NCI-H1694 treated with DMSO at 0.1 percent for 48 hours (cell line): ENCODE data around the gene PNO1.
A peak's percentile ranks its signal among the peaks of the same experiment; 100 is the strongest.
"Not testable (repeated sequence)": the region's sequence is repeated elsewhere in the genome, so short reads cannot be mapped to it uniquely, and the experiment has no call there.

Source experiments
- DNase-seq: peaks from one replicate; lab custom pipeline; 2025; lab: John Stamatoyannopoulos, UW

Gene PNO1

DNA sequence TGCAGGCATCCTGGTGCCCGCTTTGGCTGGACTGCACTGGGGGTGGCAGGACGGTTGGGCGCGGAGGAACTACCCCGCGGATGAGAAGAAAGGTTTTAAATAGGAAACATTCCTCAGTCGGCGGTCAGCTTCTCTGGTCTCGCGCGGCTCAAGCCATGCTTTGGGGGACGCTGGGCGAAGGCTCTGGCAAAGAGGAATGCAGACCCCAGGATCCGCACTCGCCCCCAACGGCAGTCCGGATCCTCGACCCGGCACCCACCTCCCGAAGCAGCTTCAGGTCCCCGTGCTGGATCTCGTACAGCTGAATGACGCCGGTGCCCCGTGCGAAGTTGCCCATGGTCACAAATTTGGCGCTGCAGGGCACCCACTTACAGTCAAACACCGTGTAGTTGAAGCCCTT is 686 bp upstream of the PNO1 start:
- no peak for DNase-seq

DNA sequence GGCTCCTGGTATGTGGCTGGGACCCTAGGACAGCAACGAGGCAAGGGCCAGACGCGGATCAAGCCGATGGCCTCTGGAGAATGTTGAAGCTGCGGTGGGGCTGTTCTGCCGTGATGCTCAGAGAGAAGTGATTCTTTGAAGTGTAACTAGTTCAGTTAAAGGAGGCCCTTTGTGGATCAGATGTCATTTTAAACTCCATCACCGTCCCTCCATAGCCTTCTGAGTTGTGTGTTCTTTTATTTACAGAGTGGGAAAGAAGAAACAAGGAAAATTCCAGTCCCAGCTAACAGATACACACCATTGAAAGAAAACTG is 403 bp downstream of the PNO1 start:
- no peak for DNase-seq

DNA sequence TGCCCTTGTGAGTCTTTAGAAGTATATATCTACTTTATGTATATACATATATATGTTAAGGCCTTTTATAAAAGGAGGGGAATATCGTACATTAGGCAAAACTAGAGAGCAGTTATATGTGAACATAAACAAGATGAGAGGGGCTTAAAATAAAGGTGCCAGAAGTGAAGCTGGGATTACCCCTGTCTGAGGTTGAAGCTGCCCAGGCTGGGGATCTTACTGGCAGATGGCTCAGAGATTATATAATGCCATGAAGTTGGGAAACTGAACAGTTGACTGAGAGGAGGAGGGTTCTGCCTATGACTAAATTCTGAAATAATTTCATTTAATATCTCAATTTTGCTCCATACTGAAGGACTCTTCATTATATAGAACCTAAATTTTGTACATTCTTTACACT is 6.0 kb downstream of the PNO1 start:
- no peak for DNase-seq

DNA sequence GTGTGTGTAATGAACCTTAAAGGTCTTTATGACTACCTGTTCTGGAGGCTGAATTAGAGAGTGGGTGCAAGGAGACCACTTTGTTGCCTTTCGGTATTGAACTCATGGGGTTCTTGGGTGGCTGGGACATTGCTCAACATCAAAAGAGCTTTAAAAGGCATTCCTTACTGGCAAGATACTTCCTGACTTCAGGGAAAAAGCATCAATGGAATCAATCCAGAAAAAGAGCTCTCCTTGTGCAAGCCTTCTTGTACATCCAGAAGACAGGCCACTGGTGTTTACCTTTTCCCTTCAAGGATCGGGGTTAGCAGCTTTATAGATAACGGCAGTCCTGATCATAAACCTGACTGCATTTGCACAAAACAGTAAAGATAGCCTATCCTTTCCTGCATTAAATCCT is 9.5 kb downstream of the PNO1 start:
- DNase-seq, result no peak

DNA sequence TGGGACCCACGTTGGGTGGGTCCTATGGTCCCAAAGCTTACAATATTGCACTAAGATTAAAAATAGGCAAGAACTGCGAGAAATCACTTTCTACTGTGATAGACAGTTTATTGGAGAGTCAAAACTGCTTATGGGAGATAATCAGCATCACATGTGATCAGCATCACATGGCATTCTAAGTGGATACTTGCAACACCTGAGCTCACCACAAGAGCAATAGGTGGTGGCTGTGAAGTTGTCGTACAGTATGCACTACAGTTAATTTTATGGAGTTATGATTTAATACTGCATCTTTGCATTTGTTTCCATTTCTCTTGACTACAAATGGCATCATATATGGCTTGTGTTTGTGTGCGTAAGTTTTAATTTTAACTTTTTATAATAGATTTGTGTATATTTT is 11.6 kb downstream of the PNO1 start:
- no peak for DNase-seq

DNA sequence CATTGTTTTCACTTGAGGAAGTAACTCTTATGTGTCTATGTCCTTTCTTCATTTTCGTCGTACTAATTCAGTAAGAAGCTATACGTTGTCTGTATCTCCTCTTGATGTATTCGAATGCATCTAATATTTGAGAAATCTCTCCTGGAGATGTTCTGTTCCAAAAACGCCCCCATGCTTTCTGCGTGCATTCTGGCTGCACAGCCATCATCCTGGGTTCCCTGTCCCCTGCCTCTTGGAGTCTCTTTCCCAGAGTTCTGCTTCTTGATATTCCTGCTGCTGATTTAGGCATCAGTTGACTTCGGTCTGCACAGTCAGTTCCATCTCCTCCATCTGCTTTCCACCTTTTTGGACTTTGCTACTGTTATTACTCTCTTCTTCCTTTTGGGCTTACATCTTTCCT is 13.5 kb downstream of the PNO1 start:
- no peak for DNase-seq

DNA sequence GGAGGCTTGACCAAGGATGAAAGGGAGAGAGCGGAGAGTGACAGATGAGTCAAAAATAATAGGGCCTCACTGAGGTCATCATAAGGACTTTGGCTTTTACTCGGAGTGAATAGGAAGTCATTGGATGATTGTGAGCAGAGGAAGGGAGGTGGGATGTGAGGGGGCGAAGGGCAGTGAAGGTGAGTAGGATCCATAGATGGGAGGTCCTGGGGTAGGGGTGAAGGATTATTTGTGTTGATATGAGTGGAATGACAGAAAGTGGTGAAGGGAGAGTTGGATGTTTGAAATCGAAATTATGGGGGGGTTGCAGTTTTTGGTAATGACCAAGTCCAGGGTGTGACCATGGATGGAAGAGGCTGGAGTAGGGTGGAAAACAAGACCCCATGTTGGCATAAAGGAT is 14.0 kb downstream of the PNO1 start:
- no peak for DNase-seq

DNA sequence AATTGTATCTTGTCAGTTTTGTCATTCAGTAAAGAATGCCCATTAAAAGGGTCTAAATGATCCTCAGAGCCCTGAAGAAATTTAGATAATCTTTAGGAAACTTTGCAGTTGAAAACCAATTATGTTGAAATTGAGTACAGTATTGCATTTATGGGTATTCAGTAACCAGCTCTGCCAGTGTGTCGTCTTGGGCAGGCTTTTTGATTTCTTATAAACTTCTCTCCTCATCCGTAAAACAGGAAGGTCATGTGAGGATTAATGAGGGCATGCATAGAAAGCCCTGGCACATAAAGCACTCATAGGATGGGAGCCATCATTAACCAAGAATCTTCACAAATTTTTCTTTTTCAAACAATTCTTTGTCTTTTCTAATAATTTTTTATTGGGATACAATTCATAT is 14.8 kb downstream of the PNO1 start:
- no peak for DNase-seq

DNA sequence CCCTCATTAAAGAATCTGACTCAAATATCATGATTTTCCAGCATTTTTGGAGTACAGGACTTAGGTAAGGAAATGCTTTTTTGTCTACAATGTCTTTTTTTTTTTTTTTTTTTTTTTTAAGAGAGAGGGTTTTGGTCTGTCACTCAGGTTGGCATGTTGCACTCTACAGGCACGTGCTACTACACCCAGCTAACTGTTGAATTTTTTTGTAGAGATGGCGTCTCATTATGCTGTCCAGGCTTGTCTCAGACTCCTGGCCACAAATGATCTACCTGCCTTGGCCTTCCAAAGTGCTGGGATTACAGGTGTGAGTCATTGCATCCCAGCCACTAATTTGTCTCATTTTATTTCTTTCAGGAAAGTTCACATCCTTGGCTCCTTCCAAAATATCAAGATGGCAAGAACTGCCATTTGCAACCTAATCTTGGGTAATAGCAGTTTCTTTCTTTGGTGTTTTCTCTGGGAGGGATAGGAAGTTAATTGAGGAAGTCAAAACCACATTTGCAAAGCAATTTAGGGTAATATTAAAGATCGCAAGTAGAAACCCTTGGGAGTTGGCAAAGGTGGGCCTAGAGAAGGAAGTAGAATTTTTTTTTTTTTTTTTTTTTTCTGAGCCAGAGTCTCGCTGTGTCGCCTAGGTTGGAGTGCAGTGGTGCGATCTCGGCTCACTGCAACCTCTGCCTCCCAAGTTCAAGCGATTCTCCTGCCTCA is 15.5 kb downstream of the PNO1 start:
- no peak for DNase-seq

DNA sequence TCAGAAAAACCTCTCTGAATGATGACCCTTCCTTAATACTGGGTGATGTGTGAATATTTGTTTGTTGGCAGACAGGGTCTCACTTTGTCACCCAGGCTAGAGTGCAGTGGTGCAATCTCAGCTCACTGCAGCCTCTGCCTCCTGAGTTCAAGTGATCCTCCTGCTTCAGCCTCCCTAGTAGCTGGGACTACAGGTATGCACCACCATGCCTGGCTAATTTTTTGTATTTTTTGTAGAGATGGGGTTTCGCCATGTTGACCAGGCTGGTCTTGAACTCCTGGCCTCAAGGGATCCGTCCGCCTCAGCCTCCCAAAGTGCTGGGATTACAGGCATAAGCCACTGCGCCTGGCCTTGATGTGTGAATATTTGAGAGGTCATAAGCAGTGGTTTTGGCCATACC is 17.5 kb downstream of the PNO1 start:
- DNase-seq, result not testable (repeated sequence)

DNA sequence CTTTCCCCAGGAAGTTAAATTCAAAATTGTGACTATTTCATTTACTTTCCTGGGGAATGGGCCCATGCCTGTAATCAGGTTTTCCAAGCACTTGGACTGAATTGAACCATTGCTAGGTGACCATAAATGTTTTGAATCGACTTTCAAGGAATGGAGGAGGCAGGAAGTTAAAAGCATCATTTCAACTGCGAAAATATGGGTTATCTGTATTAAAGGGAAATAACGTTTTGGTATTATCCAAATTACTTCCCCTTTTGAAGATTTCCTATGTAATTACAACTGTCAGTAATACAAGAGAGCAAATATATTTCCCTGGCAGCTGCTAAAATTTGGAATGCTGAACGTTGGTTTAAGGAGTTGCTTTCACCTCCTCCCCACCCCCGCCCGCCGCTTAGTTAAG is 19.0 kb downstream of the PNO1 start:
- DNase-seq, result no peak

DNA sequence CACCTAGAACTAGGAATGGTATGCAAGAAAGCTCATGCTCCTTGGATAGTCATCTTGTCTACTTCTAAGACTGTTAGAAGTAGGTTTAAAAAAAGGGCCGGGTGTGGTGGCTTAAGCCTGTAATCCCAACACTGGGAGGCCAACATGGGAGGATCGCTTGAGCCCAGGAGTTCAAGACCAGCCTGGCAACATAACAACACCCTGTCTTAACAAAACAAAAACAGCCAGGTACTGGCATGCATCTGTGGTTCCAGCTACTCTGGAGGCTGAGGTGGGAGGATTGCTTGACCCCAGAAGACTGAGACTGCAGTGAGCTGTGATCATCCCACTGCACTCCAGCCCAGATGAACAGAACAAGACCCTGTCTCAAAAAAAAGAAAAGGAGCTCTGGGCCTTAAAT is 19.9 kb downstream of the PNO1 start:
- DNase-seq, result no peak

DNA sequence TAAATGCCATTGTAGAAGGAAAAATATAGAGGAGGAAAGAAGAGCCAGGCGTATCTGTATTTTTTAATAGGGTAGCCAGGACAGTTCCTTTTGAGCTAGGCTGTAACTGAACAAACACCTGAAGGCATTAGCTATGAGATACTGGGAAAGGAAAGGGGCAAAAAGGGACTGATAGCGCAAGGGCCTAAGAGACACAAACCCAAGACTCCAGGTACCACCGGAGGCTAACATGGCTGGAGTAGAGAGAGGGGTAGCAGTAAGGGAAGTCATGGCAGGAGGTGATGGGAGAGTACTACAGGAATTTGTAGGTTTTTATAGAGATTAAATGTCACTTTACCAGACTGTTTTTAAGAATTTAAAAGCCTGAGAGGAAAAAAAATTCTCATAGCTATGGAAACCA is 20.7 kb downstream of the PNO1 start:
- DNase-seq, result no peak

DNA sequence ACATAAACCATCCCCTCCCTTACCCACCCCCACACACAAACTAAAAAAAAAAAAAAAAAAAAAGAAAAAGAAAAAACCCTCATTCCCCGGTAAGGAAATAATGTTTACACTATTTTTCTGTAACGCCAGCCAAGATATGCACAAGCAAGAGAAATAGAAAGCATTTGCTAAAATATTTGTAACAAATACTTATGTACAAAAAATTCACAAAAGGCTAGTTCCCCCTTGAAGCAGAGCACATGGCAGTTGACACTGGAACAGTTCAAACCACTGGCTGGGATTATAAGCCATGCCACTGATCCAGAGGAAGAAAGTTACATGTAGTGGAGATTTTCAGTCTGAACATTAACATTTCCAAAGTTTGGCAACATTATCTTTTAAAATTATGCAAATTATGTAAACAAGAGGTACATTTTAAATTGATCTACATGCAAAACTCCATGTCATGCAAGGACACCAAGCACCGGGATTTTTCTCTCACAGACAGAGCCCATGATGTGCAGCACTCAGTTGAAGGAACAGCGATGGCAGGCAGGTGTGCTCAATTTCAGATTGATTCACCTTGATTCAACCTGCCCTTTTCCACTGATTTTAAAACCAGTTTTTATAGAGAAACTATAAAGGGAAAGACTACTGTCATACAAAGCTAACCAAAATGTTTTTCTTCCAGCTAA is 21.4 kb downstream of the PNO1 start:
- no peak for DNase-seq

DNA sequence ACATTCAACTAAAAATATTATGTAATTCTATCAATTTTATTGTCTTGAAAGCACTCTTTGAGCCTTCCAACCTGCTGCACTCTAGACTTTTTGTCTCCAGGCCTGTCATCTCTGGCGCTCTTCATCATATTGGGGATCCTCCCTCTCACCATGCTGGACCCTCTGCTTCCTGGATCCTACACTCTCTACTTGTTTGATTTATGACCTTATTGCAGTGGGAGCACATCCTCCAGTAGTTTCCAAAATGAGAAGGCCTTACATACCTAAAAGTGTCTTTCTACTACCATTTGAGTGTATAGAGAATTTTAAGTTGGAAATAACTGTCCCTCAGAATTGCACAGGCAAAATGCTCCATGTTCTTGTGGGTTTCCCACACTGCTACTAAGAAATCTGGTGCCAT is 25.2 kb downstream of the PNO1 start:
- DNase-seq, result no peak

DNA sequence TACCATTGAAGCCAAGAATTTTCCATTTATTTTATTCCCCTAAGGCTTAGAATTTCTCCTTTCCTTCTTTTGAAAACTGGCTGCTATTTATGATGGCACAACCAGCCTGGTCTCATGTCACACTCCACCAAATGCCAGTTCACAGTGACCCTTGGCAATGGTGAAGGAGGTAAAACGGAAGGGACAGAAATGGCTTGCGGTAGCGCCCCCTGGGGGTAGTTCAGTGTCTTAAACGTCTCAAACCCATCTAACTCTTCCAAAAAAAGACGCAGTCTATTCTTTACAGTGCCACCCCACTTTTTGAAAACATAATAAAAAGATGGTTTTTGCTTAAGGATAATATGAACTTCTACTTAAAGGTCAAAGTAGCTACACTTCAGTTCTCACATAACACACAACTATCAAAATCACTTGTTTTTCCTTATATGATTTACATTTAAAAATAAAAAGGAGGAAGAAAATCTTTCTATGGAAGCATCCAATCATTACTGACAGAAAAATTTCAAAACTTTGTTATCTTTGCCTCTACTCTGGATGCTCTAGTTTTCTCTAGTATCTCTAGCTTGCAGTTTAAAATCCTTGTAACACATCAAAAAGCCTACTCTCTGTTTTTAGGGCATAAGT is 28.0 kb downstream of the PNO1 start:
- DNase-seq, result peak; percentile 30

DNA sequence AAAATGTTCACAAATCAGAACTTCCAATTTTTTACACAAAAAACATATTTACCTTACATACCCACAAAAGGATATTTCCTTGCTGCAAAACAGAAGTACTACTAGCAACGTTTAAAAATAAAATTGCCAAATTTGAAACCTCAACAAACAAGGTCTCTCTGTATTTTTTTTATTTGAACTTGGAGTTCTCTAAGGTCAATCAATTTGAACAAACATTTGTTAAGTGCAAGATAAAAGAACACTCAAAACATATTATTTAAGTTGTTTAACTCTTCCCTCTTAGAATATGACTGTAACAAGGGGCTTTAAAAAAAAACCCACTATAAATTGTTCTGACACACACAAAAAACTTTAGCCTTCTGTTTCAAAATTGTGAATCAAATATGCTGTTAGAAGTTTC is 29.6 kb downstream of the PNO1 start:
- DNase-seq, result no peak

DNA sequence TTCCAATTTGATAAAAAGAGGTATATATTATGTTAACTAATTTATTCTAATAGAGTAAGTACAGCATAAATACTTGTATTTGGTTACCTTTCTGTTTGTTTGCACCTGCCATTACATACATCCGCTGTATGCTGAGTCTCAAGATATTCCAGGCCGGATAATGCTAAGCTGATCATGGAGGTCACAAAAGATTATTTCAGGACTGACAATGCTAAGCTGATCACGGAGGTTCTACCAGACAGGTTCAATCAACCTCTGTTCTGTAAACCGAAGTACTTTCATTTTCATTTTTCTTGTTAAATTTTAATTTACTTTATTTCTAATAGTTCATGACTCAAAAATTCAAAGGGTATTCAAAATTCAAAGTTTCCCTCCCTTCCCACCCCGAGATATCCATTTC is 31.1 kb downstream of the PNO1 start:
- DNase-seq, result no peak

DNA sequence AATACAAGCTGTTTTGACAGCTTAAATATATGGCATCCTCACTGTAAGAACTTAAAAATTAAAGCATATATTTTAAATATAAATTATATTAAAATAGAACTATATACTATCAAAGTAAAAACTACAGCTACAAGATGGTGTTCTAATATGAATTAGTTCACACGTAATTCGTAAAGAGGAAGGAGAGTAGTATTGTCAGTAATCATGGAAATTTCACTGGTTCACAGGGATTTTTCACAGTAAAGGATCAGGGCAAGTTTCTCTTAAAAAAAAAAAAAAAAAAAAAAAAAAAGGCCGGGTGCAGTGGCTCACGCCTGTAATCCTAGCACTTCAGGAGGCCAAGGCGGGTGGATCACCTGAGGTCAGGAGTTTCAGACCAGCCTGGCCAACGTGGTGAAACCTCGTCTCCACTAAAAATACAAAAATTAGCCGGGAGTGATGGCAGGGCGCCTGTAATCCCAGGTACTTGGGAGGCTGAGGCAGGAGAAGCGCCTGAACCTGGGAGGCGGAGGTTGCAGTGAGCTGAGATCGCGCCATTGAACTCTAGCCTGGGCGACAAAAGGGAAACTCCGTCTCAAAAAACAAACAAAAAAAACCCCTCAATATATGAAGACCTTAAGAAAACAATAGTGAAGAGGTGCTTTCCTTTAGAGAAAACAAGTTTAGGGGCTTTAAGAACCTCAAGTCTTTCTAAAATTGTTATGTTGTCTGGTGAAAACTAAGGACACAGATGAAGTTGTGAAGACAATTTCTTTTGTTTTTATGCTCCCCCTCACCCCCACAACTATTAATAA is 32.5 kb downstream of the PNO1 start:
- DNase-seq, result no peak

DNA sequence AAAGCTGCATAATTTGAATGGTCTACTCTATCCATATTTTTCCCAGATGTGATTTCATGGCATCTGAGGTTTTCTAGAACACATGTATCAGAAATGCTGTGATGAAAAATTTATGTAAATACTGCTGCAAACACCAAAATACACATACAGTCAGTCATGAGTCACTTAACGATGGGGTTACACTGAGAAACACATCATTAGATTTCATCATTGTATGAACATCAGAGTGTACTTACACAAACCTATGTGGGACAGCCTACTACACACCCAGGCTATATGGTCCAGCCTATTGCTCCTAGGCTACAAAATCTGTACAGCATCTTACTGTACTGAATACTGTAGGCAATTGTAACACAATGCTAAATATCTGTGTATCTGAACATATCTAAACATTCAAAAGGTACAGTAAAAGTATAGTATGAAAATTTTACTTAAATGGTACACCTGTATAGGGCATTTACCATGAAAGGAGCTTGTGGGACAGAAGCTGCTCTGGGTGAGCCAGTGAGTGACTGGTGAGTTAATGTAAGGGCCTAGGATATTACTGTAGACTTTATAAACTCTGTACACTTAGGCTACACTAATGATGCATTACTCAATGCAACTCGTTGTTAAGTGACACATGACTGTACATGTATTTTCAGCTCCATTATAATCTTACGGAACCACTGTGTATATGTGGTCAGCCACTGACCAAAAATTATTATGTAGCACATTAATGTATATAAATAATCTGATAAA is 33.5 kb downstream of the PNO1 start:
- no peak for DNase-seq

DNA sequence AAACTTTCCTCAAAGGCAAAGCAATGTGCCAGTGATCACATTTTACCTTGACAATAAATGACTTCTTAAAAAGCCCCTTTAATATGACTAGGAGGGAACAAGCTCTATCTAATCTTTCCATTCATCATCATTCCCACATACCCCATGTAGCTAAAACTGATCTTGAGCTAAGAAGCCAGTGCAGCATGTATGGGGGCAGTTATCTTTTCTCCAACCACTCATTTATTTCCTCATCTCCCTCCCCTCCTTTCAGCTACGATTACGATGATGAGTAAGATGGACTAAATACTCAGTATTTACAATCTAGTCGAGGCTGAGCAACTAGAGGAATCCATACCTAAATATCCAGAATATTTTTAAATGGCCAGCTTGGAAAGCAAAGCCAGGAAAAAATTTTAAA is 35.5 kb downstream of the PNO1 start:
- DNase-seq, result no peak

DNA sequence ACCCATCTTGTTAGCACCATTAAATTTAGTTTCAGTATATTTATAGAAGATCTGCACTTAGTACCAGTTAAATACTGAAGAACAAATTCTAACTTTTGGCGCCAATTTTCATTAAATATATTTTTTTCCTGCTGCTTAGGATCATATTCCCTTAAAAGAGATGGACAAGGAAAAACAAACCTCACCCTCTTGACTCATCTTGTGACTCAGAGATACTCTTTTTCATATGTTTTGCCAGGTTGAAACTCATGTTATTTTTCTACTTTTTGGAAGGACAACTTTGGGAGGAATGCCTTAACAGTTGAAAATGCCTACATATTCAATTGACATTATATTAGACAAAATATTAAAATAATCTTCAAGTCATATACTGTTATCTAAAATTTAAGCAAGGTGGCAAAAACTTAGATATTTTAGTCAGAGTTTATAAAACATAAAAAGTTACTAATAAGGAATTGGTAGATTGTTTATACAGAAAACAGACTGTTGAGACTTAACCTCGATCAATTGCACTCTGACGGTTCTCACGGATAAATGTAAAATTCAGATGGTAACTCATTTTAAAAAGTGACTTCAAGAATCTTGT is 36.2 kb downstream of the PNO1 start:
- DNase-seq, result no peak
